ENCODE results near the gene MACROD1. TPM values are rescaled to one million over a fixed set of nuclear protein-coding genes. Genes with fewer than 3 reads are reported as not detected.

The MACROD1 gene
- total RNA-seq, 2 donors from 2014 or later = 24.7 to 65.4 TPM

DNA sequence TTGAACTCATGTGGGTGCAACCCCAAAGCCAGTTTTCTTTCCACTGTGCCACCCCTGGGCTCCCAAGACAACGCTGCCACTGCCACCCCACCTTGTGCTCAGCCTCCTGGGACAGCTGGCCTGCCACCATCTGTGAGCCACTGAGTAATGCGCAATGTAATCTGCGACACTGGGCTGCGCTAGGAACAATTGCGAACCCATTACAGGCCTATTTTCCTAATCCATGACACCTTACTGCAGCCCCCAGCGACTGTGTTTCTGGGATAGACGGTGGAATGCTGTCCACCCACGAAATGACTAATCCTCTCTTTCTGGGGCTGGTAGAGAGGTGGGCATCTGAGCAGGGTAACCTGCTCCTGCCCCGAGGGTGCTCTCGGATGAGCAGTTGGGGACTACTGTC is 108.0 kb downstream of the MACROD1 start:
- no peaks in the 10 kb centered on the region for H3K36me3 ChIP-seq (replicated peaks in 1 of 2; ENCODE audit: insufficient read depth in 1 of 2, low read depth in 2 of 2)
- no peaks in the 10 kb centered on the region for H3K9me3 ChIP-seq
- intact Hi-C loops (cut with DNase I) = no loop called here
- no peaks in the 10 kb centered on the region for H3K27me3 ChIP-seq
- H3K4me1 ChIP-seq = peaks cover 6% of the 10 kb centered on the region
- no peak for DNase-seq
- 88 to 95% methylated on average over 6 to 10 of the region's 10 CpGs for WGBS, 2 donors
- ATAC-seq = no peak
- TF ChIP-seq, protein P1, sequence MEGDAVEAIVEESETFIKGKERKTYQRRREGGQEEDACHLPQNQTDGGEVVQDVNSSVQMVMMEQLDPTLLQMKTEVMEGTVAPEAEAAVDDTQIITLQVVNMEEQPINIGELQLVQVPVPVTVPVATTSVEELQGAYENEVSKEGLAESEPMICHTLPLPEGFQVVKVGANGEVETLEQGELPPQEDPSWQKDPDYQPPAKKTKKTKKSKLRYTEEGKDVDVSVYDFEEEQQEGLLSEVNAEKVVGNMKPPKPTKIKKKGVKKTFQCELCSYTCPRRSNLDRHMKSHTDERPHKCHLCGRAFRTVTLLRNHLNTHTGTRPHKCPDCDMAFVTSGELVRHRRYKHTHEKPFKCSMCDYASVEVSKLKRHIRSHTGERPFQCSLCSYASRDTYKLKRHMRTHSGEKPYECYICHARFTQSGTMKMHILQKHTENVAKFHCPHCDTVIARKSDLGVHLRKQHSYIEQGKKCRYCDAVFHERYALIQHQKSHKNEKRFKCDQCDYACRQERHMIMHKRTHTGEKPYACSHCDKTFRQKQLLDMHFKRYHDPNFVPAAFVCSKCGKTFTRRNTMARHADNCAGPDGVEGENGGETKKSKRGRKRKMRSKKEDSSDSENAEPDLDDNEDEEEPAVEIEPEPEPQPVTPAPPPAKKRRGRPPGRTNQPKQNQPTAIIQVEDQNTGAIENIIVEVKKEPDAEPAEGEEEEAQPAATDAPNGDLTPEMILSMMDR (IDR thresholded peaks at IDR 0.05) = no peak
- H3K27ac ChIP-seq = no peak overlapping the region
- no peak overlapping the region for H3K4me3 ChIP-seq

DNA sequence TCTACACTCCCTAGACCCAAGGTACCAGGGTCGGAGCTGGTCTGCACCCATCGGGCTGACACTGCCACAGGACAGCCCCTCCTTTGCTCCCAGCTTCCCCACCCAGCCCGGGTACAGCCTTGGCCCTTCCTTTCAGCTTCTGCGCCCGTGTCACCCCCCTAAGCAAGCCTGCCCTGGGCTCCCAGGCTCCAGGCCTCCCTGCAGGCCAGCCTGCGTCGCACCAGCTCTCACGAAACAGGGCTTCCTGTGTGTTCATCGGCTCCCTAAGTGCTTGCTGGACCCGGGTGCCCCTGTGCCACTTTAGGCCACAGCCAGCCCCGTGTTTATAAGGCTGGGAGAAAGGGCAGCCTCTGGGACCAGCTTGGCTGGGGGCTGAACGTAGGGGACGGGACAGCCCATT is 109.1 kb downstream of the MACROD1 start:
- Histone ChIP-seq H3K4me3 (no peak overlapping the region), H3K36me3 (replicated peaks in 1 of 2; ENCODE audit: insufficient read depth in 1 of 2, low read depth in 2 of 2) (no peaks in the 10 kb centered on the region), H3K27ac (no peak overlapping the region), H3K27me3 (no peaks in the 10 kb centered on the region), H3K4me1 (peaks cover 6% of the 10 kb centered on the region), H3K9me3 (no peaks in the 10 kb centered on the region)
- intact Hi-C loops (cut with DNase I) = no loop called here
- 90 to 92% methylated on average over 8 to 12 of the region's 13 CpGs for WGBS, 2 donors
- no peak for TF ChIP-seq POLR2A (IDR thresholded peaks at IDR 0.05)
- TF ChIP-seq, protein P1 (IDR thresholded peaks at IDR 0.05) = no peak
- DNase-seq (no peak), ATAC-seq (no peak)

DNA sequence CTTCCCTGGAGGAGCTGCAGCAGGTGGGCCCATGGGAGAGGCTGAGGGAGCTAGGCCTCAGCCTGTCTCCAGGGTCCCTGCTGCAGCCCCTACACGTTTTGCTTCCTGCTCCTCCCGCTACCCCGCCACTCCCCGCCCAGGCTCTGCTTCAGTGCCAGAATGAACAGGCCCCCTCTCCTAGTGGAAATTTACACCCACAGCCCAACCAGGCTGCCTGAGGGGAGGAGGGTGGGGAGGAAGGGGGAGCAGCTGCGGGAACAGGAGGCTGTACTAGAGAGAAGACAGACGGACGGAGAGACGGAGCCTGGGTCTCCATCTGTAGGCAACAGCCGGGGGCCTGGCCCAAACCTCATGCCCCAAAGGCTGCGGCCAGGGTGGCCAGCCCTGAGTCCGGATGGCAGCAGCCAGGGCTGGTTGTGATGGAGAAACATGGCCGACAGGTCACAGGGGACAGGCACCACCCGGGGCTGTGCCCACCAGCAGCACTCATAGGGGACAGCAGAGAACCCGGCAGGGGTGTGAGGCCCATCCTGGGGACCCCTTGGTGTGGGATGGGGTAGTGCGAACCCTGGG is 109.6 kb downstream of the MACROD1 start:
- no peaks in the 10 kb centered on the region for H3K36me3 ChIP-seq (replicated peaks in 1 of 2; ENCODE audit: insufficient read depth in 1 of 2, low read depth in 2 of 2)
- ATAC-seq (no peak), DNase-seq (no peak)
- WGBS, 2 donors = 85 to 91% methylated on average over 11 to 15 of the region's 15 CpGs
- H3K27ac ChIP-seq = no peak overlapping the region
- no peak overlapping the region for H3K4me3 ChIP-seq
- peaks cover 4% of the 10 kb centered on the region for H3K4me1 ChIP-seq
- no peaks in the 10 kb centered on the region for H3K27me3 ChIP-seq
- TF ChIP-seq, protein P1 (IDR thresholded peaks at IDR 0.05) = no peak
- TF ChIP-seq POLR2A (IDR thresholded peaks at IDR 0.05) = no peak
- intact Hi-C loops (cut with DNase I) = no loop called here
- H3K9me3 ChIP-seq = no peaks in the 10 kb centered on the region

- intact Hi-C loops (cut with DNase I) = no loop called here
- Histone ChIP-seq H3K27me3 (no peaks in the 10 kb centered on the region), H3K4me3 (no peak overlapping the region), H3K27ac (no peak overlapping the region), H3K36me3 (replicated peaks in 1 of 2; ENCODE audit: insufficient read depth in 1 of 2, low read depth in 2 of 2) (no peaks in the 10 kb centered on the region), H3K9me3 (no peaks in the 10 kb centered on the region), H3K4me1 (no peaks in the 10 kb centered on the region)
- WGBS, 2 donors = 71 to 76% methylated on average over 8 of the region's 8 CpGs
- TF ChIP-seq POLR2A (IDR thresholded peaks at IDR 0.05) = no peak
- TF ChIP-seq, protein P1 (IDR thresholded peaks at IDR 0.05) = no peak
- ATAC-seq (no peak), DNase-seq (no peak)
Measured at GRCh38 chr11:64055077-64055476, 110.8 kb downstream of the MACROD1 start.

DNA sequence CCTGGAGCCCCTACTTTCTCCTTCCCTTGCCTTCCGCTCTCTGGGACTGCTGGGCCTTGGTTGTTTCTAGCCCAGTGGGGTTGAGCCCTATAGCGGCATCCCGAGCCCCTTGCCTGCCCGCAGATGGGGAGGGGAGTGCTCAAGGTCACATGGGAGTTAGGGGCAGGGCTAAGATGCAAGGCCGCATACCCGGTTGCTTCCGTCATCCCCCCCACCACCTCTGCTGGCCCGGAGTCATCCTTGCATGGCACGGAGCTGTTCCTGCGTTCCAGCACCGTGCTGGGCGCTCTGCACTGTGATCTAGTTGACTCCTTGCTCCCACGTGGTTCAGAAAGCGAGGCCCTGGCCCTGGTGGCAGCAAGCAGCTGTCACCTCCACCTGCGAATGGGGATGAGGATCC is 112.2 kb downstream of the MACROD1 start:
- Histone ChIP-seq H3K27ac (no peak overlapping the region), H3K4me1 (no peaks in the 10 kb centered on the region), H3K27me3 (no peaks in the 10 kb centered on the region), H3K36me3 (replicated peaks in 1 of 2; ENCODE audit: insufficient read depth in 1 of 2, low read depth in 2 of 2) (no peaks in the 10 kb centered on the region), H3K9me3 (no peaks in the 10 kb centered on the region), H3K4me3 (no peak overlapping the region)
- TF ChIP-seq POLR2A (IDR thresholded peaks at IDR 0.05) = no peak
- TF ChIP-seq, protein P1 (IDR thresholded peaks at IDR 0.05) = no peak
- WGBS, 2 donors = 82 to 90% methylated on average over 4 to 15 of the region's 15 CpGs
- intact Hi-C loops (cut with DNase I) = no loop called here
- ATAC-seq (no peak), DNase-seq (no peak)
